Measurements from ENCODE around the gene TNPO3.

- TF ChIP-seq CTCF (IDR thresholded peaks at IDR 0.05; ENCODE audit: poor library complexity, severe bottlenecking) (no peak), EZH2 (IDR thresholded peaks at IDR 0.05; ENCODE audit: borderline replicate concordance, insufficient read depth, low read length, poor library complexity, severe bottlenecking) (no peak), TAF1 (IDR thresholded peaks at IDR 0.05; ENCODE audit: low read depth) (no peak), EP300 (conservative IDR thresholded peaks at IDR 0.05; ENCODE audit: poor library complexity, severe bottlenecking) (no peak), REST (IDR thresholded peaks at IDR 0.05; ENCODE audit: borderline replicate concordance) (no peak), RAD21 (conservative IDR thresholded peaks at IDR 0.05) (no peak)
Observed at GRCh38 chr7:129076886-129077285, 22.0 kb upstream of the TNPO3 start.

Measured in neural cell (in vitro differentiated cells).